ENCODE measurements around the gene CYB5B. TPM values are rescaled to one million over a fixed set of nuclear protein-coding genes. Genes with fewer than 3 reads are reported as not detected.
A peak's percentile ranks its signal among the peaks of the same experiment; 100 is the strongest.

Gene CYB5B
- polyA plus RNA-seq, 3 donors: 32.3 to 90.4 (median 84.9) TPM

DNA sequence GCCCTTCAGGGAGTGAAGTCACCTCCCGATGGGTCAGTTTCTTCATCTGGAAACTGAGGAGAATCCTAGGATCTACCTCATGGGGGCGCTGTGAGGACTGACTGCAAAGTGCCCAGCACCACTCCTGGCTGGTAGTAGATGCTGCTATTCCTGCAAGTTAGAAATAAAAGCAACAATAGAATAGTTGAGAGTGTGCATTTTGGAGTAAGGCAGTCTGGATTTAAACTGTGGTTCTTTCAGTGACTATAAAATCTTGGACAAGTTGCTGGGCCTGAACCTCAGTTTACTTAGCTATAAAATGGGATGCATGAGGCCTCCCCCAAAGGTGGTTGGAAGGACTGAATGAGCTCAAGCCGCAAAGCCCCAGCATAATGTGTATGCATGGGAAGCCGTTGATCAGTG, 70.6 kb downstream of the CYB5B start:
- peaks cover 50 to 70% (median 53%) of the 10 kb centered on the region in 3 donors for H3K27me3 Mint-ChIP-seq (ENCODE audit: low read depth in 3 of 3)
- peak overlapping the region in 1 of 2 donors; percentile 35 for H3K4me3 Mint-ChIP-seq
- Histone ChIP-seq H3K9ac (ENCODE audit: insufficient read depth, low read length, poor library complexity, severe bottlenecking) (no peak overlapping the region), H3K27me3 (ENCODE audit: control insufficient read depth in 2 of 2, insufficient read depth in 2 of 2, low read length in 2 of 2) (peaks cover 11 to 41% of the 10 kb centered on the region in 2 donors), H3K4me1 (ENCODE audit: control insufficient read depth in 1 of 2, insufficient read depth in 2 of 2, low read length in 2 of 2) (no peaks in the 10 kb centered on the region), H2AFZ (ENCODE audit: insufficient read depth, low read depth, low read length, poor library complexity, severe bottlenecking) (no peak overlapping the region), H3K79me2 (ENCODE audit: insufficient read depth, low read length) (no peaks in the 10 kb centered on the region), H3K27ac (ENCODE audit: low read depth in 1 of 2, low read length in 2 of 2) (no peak overlapping the region), H3K4me2 (replicated peaks; ENCODE audit: extremely low read depth, low read length, poor library complexity, severe bottlenecking) (no peak overlapping the region), H3K36me3 (replicated peaks in 1 of 2; ENCODE audit: control insufficient read depth in 1 of 2, insufficient read depth in 2 of 2, low read length in 2 of 2) (no peaks in the 10 kb centered on the region), H4K20me1 (ENCODE audit: insufficient read depth, low read length) (no peaks in the 10 kb centered on the region), H3K9me3 (replicated peaks in 1 of 2; ENCODE audit: control insufficient read depth in 1 of 2, insufficient read depth in 1 of 2, low read length in 2 of 2) (no peaks in the 10 kb centered on the region), H3K4me3 (replicated peaks in 1 of 3; ENCODE audit: low read depth in 2 of 3, low read length in 3 of 3) (no peak overlapping the region)
- 86% methylated on average over 4 of the region's 4 CpGs for WGBS (ENCODE audit: insufficient coverage)
- peak; percentile 39 to 63 (median 53) for DNase-seq
- H3K9me3 Mint-ChIP-seq: peaks cover 0 to 9% (median 4%) of the 10 kb centered on the region in 7 donors
- intact Hi-C loops (cut with micrococcal nuclease): no loop called here
- no peak overlapping the region for H3K27ac Mint-ChIP-seq
- TF ChIP-seq, protein P1, sequence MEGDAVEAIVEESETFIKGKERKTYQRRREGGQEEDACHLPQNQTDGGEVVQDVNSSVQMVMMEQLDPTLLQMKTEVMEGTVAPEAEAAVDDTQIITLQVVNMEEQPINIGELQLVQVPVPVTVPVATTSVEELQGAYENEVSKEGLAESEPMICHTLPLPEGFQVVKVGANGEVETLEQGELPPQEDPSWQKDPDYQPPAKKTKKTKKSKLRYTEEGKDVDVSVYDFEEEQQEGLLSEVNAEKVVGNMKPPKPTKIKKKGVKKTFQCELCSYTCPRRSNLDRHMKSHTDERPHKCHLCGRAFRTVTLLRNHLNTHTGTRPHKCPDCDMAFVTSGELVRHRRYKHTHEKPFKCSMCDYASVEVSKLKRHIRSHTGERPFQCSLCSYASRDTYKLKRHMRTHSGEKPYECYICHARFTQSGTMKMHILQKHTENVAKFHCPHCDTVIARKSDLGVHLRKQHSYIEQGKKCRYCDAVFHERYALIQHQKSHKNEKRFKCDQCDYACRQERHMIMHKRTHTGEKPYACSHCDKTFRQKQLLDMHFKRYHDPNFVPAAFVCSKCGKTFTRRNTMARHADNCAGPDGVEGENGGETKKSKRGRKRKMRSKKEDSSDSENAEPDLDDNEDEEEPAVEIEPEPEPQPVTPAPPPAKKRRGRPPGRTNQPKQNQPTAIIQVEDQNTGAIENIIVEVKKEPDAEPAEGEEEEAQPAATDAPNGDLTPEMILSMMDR (IDR thresholded peaks at IDR 0.05): peak; percentile 72
- H3K36me3 Mint-ChIP-seq: no peaks in the 10 kb centered on the region
- no peaks in the 10 kb centered on the region for H3K4me1 Mint-ChIP-seq

DNA sequence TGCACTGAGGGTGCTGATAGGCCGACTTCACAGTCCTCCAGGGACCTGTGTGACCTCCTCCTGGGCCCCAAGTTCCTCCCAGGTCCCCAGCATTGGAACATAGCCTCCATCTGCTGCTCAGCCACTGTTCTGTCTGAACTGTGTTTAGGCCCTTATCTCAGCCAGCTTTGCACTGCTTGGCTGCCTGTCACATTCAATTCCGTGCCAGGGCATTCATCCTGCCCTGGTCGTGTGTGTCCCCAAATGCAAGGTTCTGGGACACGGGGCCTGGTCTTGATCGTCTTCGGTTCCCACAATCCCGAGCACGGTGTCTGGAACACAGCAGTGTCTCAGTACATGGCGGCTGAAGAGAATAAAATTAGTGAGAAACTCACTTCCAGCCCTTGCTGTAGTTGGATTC, 71.4 kb downstream of the CYB5B start:
- peak overlapping the region in 1 of 7 donors; percentile 28 for H3K27ac Mint-ChIP-seq

More for the DNA sequence above, 71.4 kb downstream of the CYB5B start:
- Mint-ChIP-seq H3K9me3 (peaks cover 0 to 9% (median 4%) of the 10 kb centered on the region in 7 donors), H3K36me3 (no peaks in the 10 kb centered on the region), H3K27me3 (ENCODE audit: low read depth in 3 of 3) (peaks cover 48 to 68% (median 55%) of the 10 kb centered on the region in 3 donors), H3K4me3 (no peak overlapping the region), H3K4me1 (no peaks in the 10 kb centered on the region)
- TF ChIP-seq, protein P1 (IDR thresholded peaks at IDR 0.05): no peak
- Histone ChIP-seq H3K36me3 (replicated peaks in 1 of 2; ENCODE audit: control insufficient read depth in 1 of 2, insufficient read depth in 2 of 2, low read length in 2 of 2) (no peaks in the 10 kb centered on the region), H3K79me2 (ENCODE audit: insufficient read depth, low read length) (no peaks in the 10 kb centered on the region), H3K4me2 (replicated peaks; ENCODE audit: extremely low read depth, low read length, poor library complexity, severe bottlenecking) (no peak overlapping the region), H3K4me1 (ENCODE audit: control insufficient read depth in 1 of 2, insufficient read depth in 2 of 2, low read length in 2 of 2) (no peaks in the 10 kb centered on the region), H3K9me3 (replicated peaks in 1 of 2; ENCODE audit: control insufficient read depth in 1 of 2, insufficient read depth in 1 of 2, low read length in 2 of 2) (no peaks in the 10 kb centered on the region), H3K9ac (ENCODE audit: insufficient read depth, low read length, poor library complexity, severe bottlenecking) (no peak overlapping the region), H2AFZ (ENCODE audit: insufficient read depth, low read depth, low read length, poor library complexity, severe bottlenecking) (no peak overlapping the region), H4K20me1 (ENCODE audit: insufficient read depth, low read length) (no peaks in the 10 kb centered on the region), H3K27ac (ENCODE audit: low read depth in 1 of 2, low read length in 2 of 2) (no peak overlapping the region), H3K4me3 (replicated peaks in 1 of 3; ENCODE audit: low read depth in 2 of 3, low read length in 3 of 3) (no peak overlapping the region), H3K27me3 (ENCODE audit: control insufficient read depth in 2 of 2, insufficient read depth in 2 of 2, low read length in 2 of 2) (peaks cover 11 to 45% of the 10 kb centered on the region in 2 donors)
- WGBS (ENCODE audit: insufficient coverage): 91% methylated on average over 6 of the region's 9 CpGs
- no peak for DNase-seq
- intact Hi-C loops (cut with micrococcal nuclease): no loop called here
